ENCODE results near the gene SH3PXD2A.

GRCh38 chr10:103593022-103593570 is 262.3 kb downstream of the SH3PXD2A start:
- TF ChIP-seq CTCF (IDR thresholded peaks at IDR 0.05) (no peak), EZH2 (IDR thresholded peaks at IDR 0.05; ENCODE audit: borderline replicate concordance, insufficient read depth, low read depth, low read length, poor library complexity, severe bottlenecking) (no peak)
